IgD-negative memory B cell (primary cell): Measurements from ENCODE around the gene ZDHHC8. TPM values are rescaled to one million over a fixed set of nuclear protein-coding genes. Genes with fewer than 3 reads are reported as not detected.

Experiments
- H3K27ac Mint-ChIP-seq, 3 donors: one replicate each; pipeline ENCODE4 v1.8.0; 2020 to 2022; ENCODE audit warnings: mild to moderate bottlenecking in 3 of 3, mixed read lengths in 3 of 3, moderate library complexity in 1 of 3
- H3K27me3 Mint-ChIP-seq: one replicate; pipeline ENCODE4 v1.8.0; 2021; ENCODE audit warnings: mixed read lengths
- H3K36me3 Mint-ChIP-seq: one replicate; pipeline ENCODE4 v1.8.0; 2020; ENCODE audit warnings: mild to moderate bottlenecking, mixed read lengths
- H3K4me1 Mint-ChIP-seq, 3 donors: one replicate each; pipeline ENCODE4 v1.8.0; 2020 to 2022; ENCODE audit warnings: mixed read lengths in 3 of 3, mild to moderate bottlenecking in 1 of 3
- H3K4me3 Mint-ChIP-seq, 4 donors: one replicate each; pipeline ENCODE4 v1.8.0; 2020 to 2022; ENCODE audit warnings: mild to moderate bottlenecking in 4 of 4, mixed read lengths in 4 of 4, moderate library complexity in 3 of 4
- H3K9me3 Mint-ChIP-seq, 3 donors: one replicate each; pipeline ENCODE4 v1.8.0; 2020 to 2021; ENCODE audit warnings: mixed read lengths in 3 of 3, mild to moderate bottlenecking in 1 of 3
- polyA plus RNA-seq: library from polyadenylated mRNA; unstranded; fragments of 300-500 nt; fragmentation: Illumina TruSeq; gene quantifications from one replicate; pipeline ENCODE4 v1.2.3, GENCODE V29; 2021

The ZDHHC8 gene
- polyA plus RNA-seq, 1 donor from 2014 or later: 4.2 TPM

GRCh38 chr22:20091690-20092476 is 39.7 kb upstream of the ZDHHC8 start:
- peaks cover 17% of the 10 kb centered on the region for H3K36me3 Mint-ChIP-seq
- H3K27me3 Mint-ChIP-seq: no peaks in the 10 kb centered on the region
- H3K4me1 Mint-ChIP-seq: no peaks in the 10 kb centered on the region
- no peaks in the 10 kb centered on the region for H3K9me3 Mint-ChIP-seq
- H3K27ac Mint-ChIP-seq: no peak overlapping the region
- H3K4me3 Mint-ChIP-seq: no peak overlapping the region

- Mint-ChIP-seq H3K9me3 (no peaks in the 10 kb centered on the region), H3K4me1 (no peaks in the 10 kb centered on the region), H3K36me3 (peaks cover 21% of the 10 kb centered on the region), H3K27ac (no peak overlapping the region), H3K4me3 (no peak overlapping the region), H3K27me3 (no peaks in the 10 kb centered on the region)
These were observed 39.1 kb upstream of the ZDHHC8 start for GRCh38 chr22:20092477-20092854.

- Mint-ChIP-seq H3K4me3 (no peak overlapping the region), H3K27me3 (no peaks in the 10 kb centered on the region), H3K36me3 (peaks cover 21% of the 10 kb centered on the region)
These were observed 38.0 kb upstream of the ZDHHC8 start for GRCh38 chr22:20093418-20094196.

GRCh38 chr22:20094197-20094807 is 37.3 kb upstream of the ZDHHC8 start:
- no peaks in the 10 kb centered on the region for H3K4me1 Mint-ChIP-seq
- H3K4me3 Mint-ChIP-seq: no peak overlapping the region
- no peak overlapping the region for H3K27ac Mint-ChIP-seq
- peaks cover 21% of the 10 kb centered on the region for H3K36me3 Mint-ChIP-seq
- H3K9me3 Mint-ChIP-seq: no peaks in the 10 kb centered on the region
- H3K27me3 Mint-ChIP-seq: no peaks in the 10 kb centered on the region

More at GRCh38 chr22:20093418-20094196, 38.0 kb upstream of the ZDHHC8 start:
- Mint-ChIP-seq H3K9me3 (no peaks in the 10 kb centered on the region), H3K27ac (no peak overlapping the region), H3K4me1 (no peaks in the 10 kb centered on the region)

- Mint-ChIP-seq H3K9me3 (no peaks in the 10 kb centered on the region), H3K4me1 (peaks cover 0 to 1% (median 0%) of the 10 kb centered on the region in 3 donors), H3K4me3 (no peak overlapping the region)
These were observed 36.1 kb upstream of the ZDHHC8 start for GRCh38 chr22:20095521-20095920.

GRCh38 chr22:20096574-20097420 is 34.8 kb upstream of the ZDHHC8 start:
- no peaks in the 10 kb centered on the region for H3K27me3 Mint-ChIP-seq
- H3K9me3 Mint-ChIP-seq: no peaks in the 10 kb centered on the region
- peaks cover 0 to 1% (median 0%) of the 10 kb centered on the region in 3 donors for H3K4me1 Mint-ChIP-seq
- H3K4me3 Mint-ChIP-seq: no peak overlapping the region
- H3K27ac Mint-ChIP-seq: peak overlapping the region in 1 of 3 donors; percentile 63
- H3K36me3 Mint-ChIP-seq: peaks cover 18% of the 10 kb centered on the region

More at GRCh38 chr22:20095521-20095920, 36.1 kb upstream of the ZDHHC8 start:
- Mint-ChIP-seq H3K27me3 (no peaks in the 10 kb centered on the region), H3K36me3 (peaks cover 18% of the 10 kb centered on the region), H3K27ac (no peak overlapping the region)

GRCh38 chr22:20099099-20099711 is 32.4 kb upstream of the ZDHHC8 start:
- Mint-ChIP-seq H3K9me3 (no peaks in the 10 kb centered on the region), H3K27me3 (no peaks in the 10 kb centered on the region), H3K4me3 (no peak overlapping the region), H3K4me1 (peaks cover 0 to 1% (median 0%) of the 10 kb centered on the region in 3 donors), H3K36me3 (peaks cover 18% of the 10 kb centered on the region), H3K27ac (peak overlapping the region in 1 of 3 donors; percentile 10)

GRCh38 chr22:20101638-20102037 is 30.0 kb upstream of the ZDHHC8 start:
- H3K4me3 Mint-ChIP-seq: peak overlapping the region in 1 of 4 donors; percentile 37
- peaks cover 6% of the 10 kb centered on the region for H3K36me3 Mint-ChIP-seq

GRCh38 chr22:20102203-20102780 is 29.3 kb upstream of the ZDHHC8 start:
- no peaks in the 10 kb centered on the region for H3K36me3 Mint-ChIP-seq
- H3K27me3 Mint-ChIP-seq: no peaks in the 10 kb centered on the region
- H3K27ac Mint-ChIP-seq: no peak overlapping the region
- H3K4me3 Mint-ChIP-seq: peak overlapping the region in 1 of 4 donors; percentile 47
- H3K4me1 Mint-ChIP-seq: peaks cover 0 to 2% (median 0%) of the 10 kb centered on the region in 3 donors
- no peaks in the 10 kb centered on the region for H3K9me3 Mint-ChIP-seq

More at GRCh38 chr22:20101638-20102037, 30.0 kb upstream of the ZDHHC8 start:
- Mint-ChIP-seq H3K9me3 (no peaks in the 10 kb centered on the region), H3K4me1 (peaks cover 0 to 1% (median 0%) of the 10 kb centered on the region in 3 donors), H3K27me3 (no peaks in the 10 kb centered on the region), H3K27ac (no peak overlapping the region)

- H3K27ac Mint-ChIP-seq: no peak overlapping the region
- peaks cover 0 to 2% (median 0%) of the 10 kb centered on the region in 3 donors for H3K4me1 Mint-ChIP-seq
- no peaks in the 10 kb centered on the region for H3K9me3 Mint-ChIP-seq
- no peak overlapping the region for H3K4me3 Mint-ChIP-seq
- H3K27me3 Mint-ChIP-seq: no peaks in the 10 kb centered on the region
- H3K36me3 Mint-ChIP-seq: no peaks in the 10 kb centered on the region
These were observed 26.0 kb upstream of the ZDHHC8 start for GRCh38 chr22:20105456-20106204.

- H3K27ac Mint-ChIP-seq: no peak overlapping the region
- peaks cover 0 to 6% (median 0%) of the 10 kb centered on the region in 3 donors for H3K4me1 Mint-ChIP-seq
- no peak overlapping the region for H3K4me3 Mint-ChIP-seq
- H3K9me3 Mint-ChIP-seq: no peaks in the 10 kb centered on the region
- H3K36me3 Mint-ChIP-seq: no peaks in the 10 kb centered on the region
- no peaks in the 10 kb centered on the region for H3K27me3 Mint-ChIP-seq
These were observed 25.3 kb upstream of the ZDHHC8 start for GRCh38 chr22:20106205-20106848.

- Mint-ChIP-seq H3K27ac (no peak overlapping the region), H3K27me3 (no peaks in the 10 kb centered on the region), H3K4me1 (peaks cover 0 to 7% (median 0%) of the 10 kb centered on the region in 3 donors), H3K4me3 (no peak overlapping the region), H3K9me3 (no peaks in the 10 kb centered on the region), H3K36me3 (no peaks in the 10 kb centered on the region)
These were observed 24.8 kb upstream of the ZDHHC8 start for GRCh38 chr22:20106849-20107237.

- Mint-ChIP-seq H3K9me3 (no peaks in the 10 kb centered on the region), H3K4me3 (no peak overlapping the region), H3K27ac (no peak overlapping the region), H3K4me1 (peaks cover 0 to 9% (median 2%) of the 10 kb centered on the region in 3 donors), H3K27me3 (no peaks in the 10 kb centered on the region), H3K36me3 (no peaks in the 10 kb centered on the region)
These were observed 24.1 kb upstream of the ZDHHC8 start for GRCh38 chr22:20107471-20107901.
